ENCODE measurements around the gene LCN9.

LCN9 gene

GRCh38 chr9:135641047-135641446 lies 22.1 kb upstream of the LCN9 start:
- TF ChIP-seq TAF1 (IDR thresholded peaks at IDR 0.05; ENCODE audit: borderline replicate concordance, insufficient read depth, low read length) = no peak

GRCh38 chr9:135641745-135642144 lies 21.4 kb upstream of the LCN9 start:
- TF ChIP-seq SIN3A (IDR thresholded peaks at IDR 0.05; ENCODE audit: borderline replicate concordance, insufficient read depth, low read length) (no peak), FOXP2 (optimal IDR thresholded peaks at IDR 0.05; ENCODE audit: borderline replicate concordance, extremely low read depth, extremely low read length, insufficient read depth) (no peak), REST (IDR thresholded peaks at IDR 0.05; ENCODE audit: insufficient read depth in 1 of 2, low read depth in 2 of 2, low read length in 2 of 2) (no peak), POLR2AphosphoS5 (IDR thresholded peaks at IDR 0.05; ENCODE audit: low read depth, low read length) (no peak), TAF1 (IDR thresholded peaks at IDR 0.05; ENCODE audit: borderline replicate concordance, insufficient read depth, low read length) (no peak)

- TF ChIP-seq TAF1 (IDR thresholded peaks at IDR 0.05; ENCODE audit: borderline replicate concordance, insufficient read depth, low read length) (no peak), FOXP2 (optimal IDR thresholded peaks at IDR 0.05; ENCODE audit: borderline replicate concordance, extremely low read depth, extremely low read length, insufficient read depth) (no peak)
These were observed 18.4 kb upstream of the LCN9 start for GRCh38 chr9:135644631-135645218.

GRCh38 chr9:135647884-135648283 lies 15.2 kb upstream of the LCN9 start:
- TF ChIP-seq SIN3A (IDR thresholded peaks at IDR 0.05; ENCODE audit: borderline replicate concordance, insufficient read depth, low read length) (no peak), FOXP2 (optimal IDR thresholded peaks at IDR 0.05; ENCODE audit: borderline replicate concordance, extremely low read depth, extremely low read length, insufficient read depth) (no peak), POLR2AphosphoS5 (IDR thresholded peaks at IDR 0.05; ENCODE audit: low read depth, low read length) (no peak), REST (IDR thresholded peaks at IDR 0.05; ENCODE audit: insufficient read depth in 1 of 2, low read depth in 2 of 2, low read length in 2 of 2) (no peak), TAF1 (IDR thresholded peaks at IDR 0.05; ENCODE audit: borderline replicate concordance, insufficient read depth, low read length) (no peak)

GRCh38 chr9:135648494-135649410 lies 14.4 kb upstream of the LCN9 start:
- TF ChIP-seq FOXP2 (optimal IDR thresholded peaks at IDR 0.05; ENCODE audit: borderline replicate concordance, extremely low read depth, extremely low read length, insufficient read depth) (no peak), POLR2AphosphoS5 (IDR thresholded peaks at IDR 0.05; ENCODE audit: low read depth, low read length) (no peak)

GRCh38 chr9:135649508-135649907 lies 13.6 kb upstream of the LCN9 start:
- TF ChIP-seq SIN3A (IDR thresholded peaks at IDR 0.05; ENCODE audit: borderline replicate concordance, insufficient read depth, low read length) = no peak
- no peak for TF ChIP-seq TAF1 (IDR thresholded peaks at IDR 0.05; ENCODE audit: borderline replicate concordance, insufficient read depth, low read length)
- TF ChIP-seq POLR2AphosphoS5 (IDR thresholded peaks at IDR 0.05; ENCODE audit: low read depth, low read length) = no peak
- no peak for TF ChIP-seq REST (IDR thresholded peaks at IDR 0.05; ENCODE audit: insufficient read depth in 1 of 2, low read depth in 2 of 2, low read length in 2 of 2)
- no peak for TF ChIP-seq FOXP2 (optimal IDR thresholded peaks at IDR 0.05; ENCODE audit: borderline replicate concordance, extremely low read depth, extremely low read length, insufficient read depth)
